HG03064 (cell line): ENCODE data around the gene SUV39H2.
"Not testable (repeated sequence)": the region's sequence is repeated elsewhere in the genome, so short reads cannot be mapped to it uniquely, and the experiment has no call there.

Experiments
- ATAC-seq: cut with Tn5 transposase; IDR thresholded peaks from one replicate; pipeline ENCODE4 v1.9.1; 2021; ENCODE audit warnings: low read depth; ENCODE audit not compliant: unreplicated experiment

SUV39H2 gene, protein sequence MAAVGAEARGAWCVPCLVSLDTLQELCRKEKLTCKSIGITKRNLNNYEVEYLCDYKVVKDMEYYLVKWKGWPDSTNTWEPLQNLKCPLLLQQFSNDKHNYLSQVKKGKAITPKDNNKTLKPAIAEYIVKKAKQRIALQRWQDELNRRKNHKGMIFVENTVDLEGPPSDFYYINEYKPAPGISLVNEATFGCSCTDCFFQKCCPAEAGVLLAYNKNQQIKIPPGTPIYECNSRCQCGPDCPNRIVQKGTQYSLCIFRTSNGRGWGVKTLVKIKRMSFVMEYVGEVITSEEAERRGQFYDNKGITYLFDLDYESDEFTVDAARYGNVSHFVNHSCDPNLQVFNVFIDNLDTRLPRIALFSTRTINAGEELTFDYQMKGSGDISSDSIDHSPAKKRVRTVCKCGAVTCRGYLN

DNA sequence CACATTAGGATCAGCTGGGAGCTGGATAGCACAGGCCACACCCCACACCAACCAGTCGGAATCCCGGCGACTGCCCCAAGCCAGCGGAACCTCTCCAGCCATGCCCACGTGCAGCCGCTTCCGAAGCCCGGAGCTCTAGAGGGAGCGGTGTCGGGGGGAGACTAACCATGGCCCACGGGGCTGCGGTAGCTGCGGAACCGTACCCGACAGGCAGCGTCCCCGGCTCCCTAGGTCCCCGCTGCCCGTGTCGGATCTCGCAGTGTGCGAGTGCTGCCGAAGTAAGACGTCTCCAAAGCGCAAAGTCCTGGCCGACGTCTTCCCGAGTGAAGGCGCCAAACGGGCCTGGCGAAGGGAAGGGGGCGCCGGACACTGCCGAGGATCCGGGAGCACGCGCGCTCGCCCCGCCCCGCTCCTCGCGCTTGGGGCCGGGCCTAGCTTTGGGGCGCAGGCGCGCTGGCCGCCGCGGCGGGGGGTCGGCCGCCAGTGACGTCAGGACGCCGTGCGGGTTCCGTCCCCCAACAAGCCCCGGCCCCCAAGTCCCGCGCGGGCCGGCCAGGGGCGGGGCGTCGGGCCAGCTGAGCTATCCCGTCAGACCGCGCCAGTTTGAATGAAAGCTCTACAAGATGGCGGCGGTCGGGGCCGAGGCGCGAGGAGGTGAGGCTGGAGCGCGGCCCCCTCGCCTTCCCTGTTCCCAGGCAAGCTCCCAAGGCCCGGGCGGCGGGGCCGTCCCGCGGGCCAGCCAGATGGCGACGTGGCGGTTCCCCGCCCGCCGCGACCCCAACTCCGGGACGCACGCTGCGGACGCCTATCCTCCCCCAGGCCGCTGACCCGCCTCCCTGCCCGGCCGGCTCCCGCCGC lies at the start of gene SUV39H2:
Gene SUV39H2 (plus strand): TSS at position 601 of the 858 bp plus-strand sequence. CDS start 23 bp downstream, at position 624.
- ATAC-seq: peak; percentile 89

DNA sequence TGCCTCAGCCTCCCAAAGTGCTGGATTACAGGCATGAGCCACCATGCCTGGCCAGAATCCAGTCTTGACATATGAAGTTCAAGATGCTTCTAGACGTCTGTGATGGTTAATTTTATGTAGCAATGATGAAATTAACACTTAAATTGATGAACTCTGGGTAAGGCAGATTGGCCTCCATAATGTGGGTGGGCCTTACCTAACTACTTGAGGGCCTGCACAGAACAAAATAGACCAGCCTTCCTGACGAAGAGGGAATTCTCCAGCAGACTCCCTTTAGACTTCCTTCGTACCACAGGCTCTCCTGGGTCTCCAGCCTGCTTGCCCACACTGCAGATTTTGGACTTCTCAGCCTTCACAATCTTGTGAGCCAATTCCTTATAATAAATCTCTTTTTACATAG lies 45.6 kb upstream of the SUV39H2 start:
- no peak for ATAC-seq

DNA sequence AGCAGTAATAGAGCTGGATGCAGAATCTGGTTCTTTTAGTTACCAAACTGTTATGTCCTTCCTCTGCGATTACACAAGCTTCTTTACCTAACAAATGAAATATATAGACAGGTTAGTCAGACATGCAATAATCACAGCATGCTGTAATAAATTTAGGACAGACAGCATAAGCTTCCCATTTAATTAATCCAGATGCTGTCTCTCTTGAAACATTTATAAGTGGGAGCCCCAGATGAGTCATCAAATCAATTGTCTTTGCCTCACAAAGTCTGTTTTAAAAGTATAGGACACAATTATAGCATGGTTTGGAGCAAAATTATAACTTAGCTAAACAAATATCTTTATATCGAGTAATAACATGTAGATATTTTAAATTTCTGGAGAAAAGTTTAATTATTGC lies 42.5 kb upstream of the SUV39H2 start:
- ATAC-seq: no peak

DNA sequence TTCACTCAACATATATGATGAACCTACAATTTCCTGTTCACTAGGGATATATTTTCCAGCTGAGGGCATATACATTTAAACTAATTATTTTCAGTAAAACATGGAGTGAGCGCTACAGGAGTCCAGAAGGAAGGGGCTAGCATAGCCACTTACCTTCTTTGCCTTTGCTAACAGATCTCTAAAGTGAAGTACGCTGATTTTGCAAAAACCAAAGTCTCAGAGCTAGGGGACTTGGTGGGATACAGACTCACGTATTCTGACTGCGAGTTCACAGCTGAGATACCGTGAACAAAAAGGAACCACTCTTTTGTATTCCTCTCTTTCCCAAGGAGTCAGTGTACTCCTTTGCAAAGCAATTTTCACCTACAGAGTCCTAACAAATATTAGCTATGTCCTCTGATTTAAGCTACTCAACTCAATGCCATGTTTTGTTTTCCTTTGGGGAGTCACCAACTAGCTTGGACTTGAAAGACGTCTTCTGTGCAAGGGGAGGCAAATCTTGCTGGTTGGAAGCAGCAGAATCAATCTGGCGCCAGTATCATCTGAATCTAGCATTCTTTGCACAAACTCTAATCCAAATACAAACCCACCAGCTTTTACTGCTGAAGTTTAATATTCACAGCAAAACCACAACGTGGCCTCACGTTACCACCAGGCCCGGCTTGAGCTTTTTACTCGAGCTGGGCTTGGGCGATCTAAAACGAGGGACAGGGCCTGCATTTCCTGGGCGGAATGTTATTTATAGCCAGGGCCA lies 41.5 kb upstream of the SUV39H2 start:
- no peak for ATAC-seq

GRCh38 chr10:14837757-14838581 lies 40.7 kb upstream of the SUV39H2 start, which contains the start of the genes CDNF, HSPA14 and MSANTD7:
Gene CDNF (minus strand): TSS chr10:14838037. CDS start chr10:14837946, 91 bp downstream.
Gene HSPA14 (plus strand): TSS chr10:14838306. CDS start chr10:14838403, 97 bp downstream.
Gene MSANTD7 (plus strand): TSS chr10:14838306. CDS start chr10:14842285, 3,979 bp downstream.
- ATAC-seq: peak; percentile 93

DNA sequence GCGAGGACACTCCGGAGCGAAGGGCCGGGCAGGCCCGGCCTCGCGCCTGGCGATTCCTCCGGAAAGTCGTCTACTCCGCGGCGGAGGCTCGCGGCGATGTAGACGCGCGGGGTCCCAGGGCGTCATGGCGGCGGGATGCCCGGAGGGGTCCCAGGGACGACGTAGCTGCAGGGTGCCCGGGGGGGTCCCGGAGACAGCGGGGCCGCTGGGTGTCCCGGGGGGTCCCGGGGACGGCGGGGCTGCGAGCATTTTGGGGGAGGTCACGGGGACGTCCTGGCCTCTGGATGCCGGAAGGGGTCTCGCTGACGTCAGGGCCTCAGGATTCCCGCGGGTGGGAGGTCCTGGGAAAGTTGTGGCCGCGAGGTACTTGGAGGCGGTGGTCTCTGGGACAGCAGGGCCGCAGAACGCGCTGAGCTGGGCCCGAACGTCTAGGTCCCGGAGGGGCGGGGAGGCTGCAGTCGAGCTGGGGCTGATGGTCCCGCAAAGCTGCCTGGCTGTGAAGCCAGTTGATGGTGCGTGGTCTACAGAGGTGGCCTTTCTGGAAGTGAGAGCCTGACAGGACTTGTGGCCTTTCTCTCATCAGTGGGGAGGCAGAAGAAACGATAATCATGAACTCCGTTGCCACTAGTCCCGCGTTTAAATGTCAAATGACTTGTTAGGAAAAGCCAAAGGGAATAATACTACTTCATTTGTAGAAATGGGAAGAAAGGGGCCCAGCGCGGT lies 39.9 kb upstream of the SUV39H2 start:
- ATAC-seq: peak; percentile 4

DNA sequence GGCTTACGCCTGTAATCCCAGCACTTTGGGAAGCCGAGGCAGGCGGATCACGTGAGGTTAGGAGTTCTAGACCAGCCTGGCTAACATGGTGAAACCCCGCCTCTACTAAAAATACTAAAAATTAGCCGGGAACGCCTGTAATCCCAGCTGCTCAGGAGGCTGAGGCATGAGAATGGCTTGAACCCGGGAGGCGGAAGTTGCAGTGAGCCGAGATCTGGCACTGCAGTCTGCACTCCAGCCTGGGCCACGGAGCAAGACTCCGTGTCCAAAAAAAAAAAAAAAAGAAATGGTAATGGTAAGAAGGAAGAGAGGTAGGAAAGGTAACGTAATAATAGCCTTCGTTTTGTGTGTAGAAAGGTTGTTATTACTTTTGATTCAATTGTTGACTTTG lies 39.4 kb upstream of the SUV39H2 start:
- ATAC-seq: no peak

DNA sequence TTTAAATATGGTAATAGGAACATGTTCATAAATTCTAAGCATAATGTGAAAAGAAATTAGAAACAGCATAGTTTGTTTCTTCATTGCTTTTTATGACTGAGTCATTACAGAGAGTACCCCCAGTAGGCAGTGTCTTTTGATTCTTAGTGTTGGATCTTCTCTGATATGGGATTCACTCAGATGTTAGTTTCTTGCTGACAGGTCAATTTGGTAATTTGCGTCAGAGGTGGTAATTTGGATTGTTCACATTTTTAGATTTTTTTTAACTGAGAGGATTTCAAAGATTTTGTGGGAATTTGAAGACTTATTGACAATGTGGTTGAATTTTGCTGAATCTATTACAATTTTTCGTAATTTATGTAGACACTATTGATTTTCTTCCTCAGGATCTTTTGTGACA lies 38.5 kb upstream of the SUV39H2 start:
- ATAC-seq: no peak

GRCh38 chr10:14843327-14843988 lies 35.2 kb upstream of the SUV39H2 start:
- ATAC-seq: no peak

GRCh38 chr10:14844948-14845347 lies 33.7 kb upstream of the SUV39H2 start:
- ATAC-seq: no peak

GRCh38 chr10:14852236-14852635 lies 26.4 kb upstream of the SUV39H2 start:
- ATAC-seq: no peak

- no peak for ATAC-seq
Observed at GRCh38 chr10:14855453-14855852, 23.2 kb upstream of the SUV39H2 start.

DNA sequence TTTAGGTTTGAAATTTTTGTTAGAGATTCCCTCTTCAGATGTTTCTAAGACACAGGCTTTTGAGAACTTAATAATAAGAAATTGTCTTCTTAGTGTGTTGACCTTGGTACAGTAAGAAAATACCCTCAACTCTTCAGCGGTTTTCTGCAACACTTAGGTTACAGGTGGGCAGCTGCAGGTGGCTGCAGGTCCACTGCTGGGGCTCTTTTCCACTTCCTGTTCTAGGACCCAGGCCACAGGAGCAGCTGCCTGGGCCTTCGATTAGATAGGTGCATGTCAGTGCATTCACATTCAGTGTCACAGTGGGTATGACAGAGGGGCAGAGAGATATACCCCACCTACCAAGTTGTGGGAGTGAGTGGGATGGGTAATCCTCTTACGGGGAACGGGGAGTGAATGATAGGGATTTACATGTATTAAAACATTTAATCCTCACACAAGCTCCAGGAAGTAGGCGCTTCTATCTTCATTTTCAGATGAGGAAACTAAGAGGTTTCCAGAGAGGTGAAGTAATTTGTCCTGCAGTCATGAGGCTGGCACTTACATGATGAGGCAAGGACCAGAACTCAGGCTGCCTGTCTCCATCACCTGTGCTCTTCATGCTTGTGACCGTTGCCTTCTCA lies 20.2 kb upstream of the SUV39H2 start:
- ATAC-seq: no peak

DNA sequence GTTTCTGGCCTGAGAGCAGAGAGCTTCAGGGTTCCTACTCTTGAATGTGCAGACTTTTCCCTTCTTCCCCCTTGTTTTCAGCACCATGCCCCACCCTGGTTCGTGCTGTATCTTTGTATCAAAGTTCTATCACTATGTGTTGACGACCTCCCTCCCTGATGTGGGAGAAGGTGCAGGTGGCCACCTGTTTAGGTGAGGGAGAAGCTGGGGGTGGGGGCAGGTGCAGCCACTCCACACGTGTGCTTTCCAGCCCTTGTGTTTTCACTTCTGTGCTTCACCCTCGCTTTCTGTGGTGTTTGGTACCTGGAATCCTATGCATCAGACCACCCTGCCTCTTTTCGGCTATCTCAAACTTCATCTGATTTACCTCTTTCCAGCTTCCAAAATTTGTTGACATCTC lies 19.6 kb upstream of the SUV39H2 start:
- no peak for ATAC-seq

GRCh38 chr10:14859775-14860174 lies 18.9 kb upstream of the SUV39H2 start:
- no peak for ATAC-seq

DNA sequence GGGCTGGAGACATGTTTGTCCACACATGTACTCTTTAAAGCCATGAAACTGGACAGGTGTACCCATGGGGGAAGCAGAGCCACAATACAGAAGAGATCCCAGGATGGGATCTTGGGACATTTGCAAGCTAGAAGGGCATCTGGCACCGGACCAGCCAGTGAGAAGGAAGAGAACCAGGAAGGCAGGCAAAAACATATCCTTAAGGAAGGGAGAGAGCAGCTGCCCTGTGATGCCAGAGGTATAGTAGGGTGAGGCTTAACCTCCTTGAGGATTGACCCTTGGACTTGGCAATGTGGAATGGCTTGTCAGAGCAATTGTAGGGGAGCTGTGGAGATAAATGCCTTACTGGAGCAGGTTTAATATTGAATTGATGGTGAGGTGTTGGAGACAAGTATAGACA lies 17.9 kb upstream of the SUV39H2 start:
- no peak for ATAC-seq

DNA sequence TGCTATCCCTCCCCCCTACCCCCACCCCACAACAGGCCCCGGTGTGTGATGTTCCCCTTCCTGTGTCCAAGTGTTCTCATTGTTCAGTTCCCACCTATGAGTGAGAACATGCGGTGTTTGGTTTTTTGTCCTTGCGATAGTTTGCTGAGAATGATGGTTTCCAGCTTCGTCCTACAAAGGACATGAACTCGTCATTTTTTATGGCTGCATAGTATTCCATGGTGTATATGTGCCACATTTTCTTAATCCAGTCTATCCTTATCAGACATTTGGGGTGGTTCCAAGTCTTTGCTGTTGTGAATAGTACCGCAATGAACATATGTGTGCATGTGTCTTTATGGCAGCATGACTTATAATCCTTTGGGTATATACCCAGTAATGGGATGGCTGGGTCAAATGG lies 14.2 kb upstream of the SUV39H2 start:
- ATAC-seq: not testable (repeated sequence)

DNA sequence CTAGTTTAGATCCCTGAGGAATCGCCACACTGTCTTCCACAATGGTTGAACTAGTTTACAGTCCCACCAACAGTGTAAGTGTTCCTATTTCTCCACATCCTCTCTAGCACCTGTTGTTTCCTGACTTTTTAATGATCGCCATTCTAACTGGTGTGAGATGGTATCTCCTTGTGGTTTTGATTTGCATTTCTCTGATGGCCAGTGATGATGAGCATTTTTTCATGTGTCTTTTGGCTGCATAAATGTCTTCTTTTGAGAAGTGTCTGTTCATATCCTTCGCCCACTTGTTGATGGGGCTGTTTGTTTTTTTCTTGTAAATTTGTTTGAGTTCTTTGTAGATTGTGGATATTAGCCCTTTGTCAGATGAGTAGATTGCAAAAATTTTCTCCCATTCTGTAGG lies 13.8 kb upstream of the SUV39H2 start:
- not testable (repeated sequence) for ATAC-seq
